ENCODE results near the gene SND1. TPM values are rescaled to one million over a fixed set of nuclear protein-coding genes. Genes with fewer than 3 reads are reported as not detected.

The SND1 gene
- total and polyA plus RNA-seq, 2 donors (not counting 1 experiment from before 2014, with no cell fraction given), result 44.4 to 165 TPM

- POLR2A ChIA-PET, result no interaction called here
Observed at GRCh38 chr7:127845522-127846214, 193.7 kb downstream of the SND1 start.

More at GRCh38 chr7:127845522-127846214, 193.7 kb downstream of the SND1 start:
- H3K36me3 ChIP-seq (replicated peaks in 1 of 2; ENCODE audit: control extremely low read depth in 1 of 2, control insufficient read depth in 1 of 2, extremely low read depth in 1 of 2, insufficient read depth in 2 of 2, low read length in 1 of 2), result peaks cover 0 to 16% of the 10 kb centered on the region in 2 experiments
- H4K20me1 ChIP-seq (ENCODE audit: control insufficient read depth, insufficient read depth, low read length, poor library complexity, severe bottlenecking), result no peaks in the 10 kb centered on the region
- H3K4me3 ChIP-seq (ENCODE audit: control extremely low read depth in 1 of 5, extremely low read depth in 1 of 5, insufficient read depth in 1 of 5, low read depth in 2 of 5, low read length in 4 of 5), result no peak overlapping the region
- TF ChIP-seq EZH2 (IDR thresholded peaks at IDR 0.05; ENCODE audit: borderline replicate concordance, insufficient read depth, low read depth, low read length, poor library complexity, severe bottlenecking) (no peak), CTCF (IDR thresholded peaks at IDR 0.05) (no peak)
- Mint-ChIP-seq H3K4me1 (peaks cover 16% of the 10 kb centered on the region), H3K9me3 (ENCODE audit: insufficient read depth) (no peaks in the 10 kb centered on the region), H3K27ac (no peak overlapping the region), H3K27me3 (no peaks in the 10 kb centered on the region), H3K4me3 (no peak overlapping the region)
- H2AFZ ChIP-seq (ENCODE audit: insufficient read depth, low read depth, low read length, poor library complexity, severe bottlenecking), result no peak overlapping the region
- no peak for DNase-seq
- ATAC-seq (ENCODE audit: low read depth), result no peak
- no peaks in the 10 kb centered on the region for H3K27me3 ChIP-seq (replicated peaks in 1 of 4; ENCODE audit: control extremely low read depth in 1 of 4, control insufficient read depth in 3 of 4, insufficient read depth in 4 of 4, low read length in 3 of 4)
- H3K27ac ChIP-seq (ENCODE audit: low read length in 2 of 2), result no peak overlapping the region
- no CpG with 5 or more reads among the region's 1 CpG for WGBS (ENCODE audit: insufficient coverage)
- CTCF ChIA-PET, result no interaction called here
- H3K79me2 ChIP-seq (ENCODE audit: control insufficient read depth, insufficient read depth, low read length), result no peaks in the 10 kb centered on the region
- H3K4me1 ChIP-seq (ENCODE audit: control insufficient read depth in 2 of 2, insufficient read depth in 2 of 2, low read length in 2 of 2), result peaks cover 8 to 9% of the 10 kb centered on the region in 2 donors
- H3K4me2 ChIP-seq (replicated peaks; ENCODE audit: low read depth, low read length, poor library complexity, severe bottlenecking), result no peak overlapping the region
- H3K9me3 ChIP-seq (ENCODE audit: control extremely low read depth in 1 of 3, control insufficient read depth in 2 of 3, insufficient read depth in 1 of 3, low read length in 2 of 3), result no peaks in the 10 kb centered on the region
- no peak overlapping the region for H3K9ac ChIP-seq (ENCODE audit: low read length)
- intact Hi-C loops (cut with micrococcal nuclease), result no loop called here

Data from B cell (primary cell).